Neural cell (in vitro differentiated cells): Measurements from ENCODE around the gene SERPINA1. TPM values are rescaled to one million over a fixed set of nuclear protein-coding genes. Genes with fewer than 3 reads are reported as not detected.

Experiments
- H2AFZ ChIP-seq: fragments of 200-600, 300-800 bp; sonication (generic), shearing (Covaris generic); 2 replicates; pipeline ENCODE4 v1.6.0; 2014; ENCODE audit warnings: low read depth, mild to moderate bottlenecking, antibody characterized with exemption, low read length, moderate library complexity
- H3F3A ChIP-seq: fragments of 200-600 bp; shearing (Covaris generic); 2 replicates; pipeline ENCODE4 v1.6.1; 2016; ENCODE audit warnings: mild to moderate bottlenecking, moderate library complexity, mixed read lengths, antibody characterized with exemption, low read length; ENCODE audit not compliant: insufficient read depth, poor library complexity, severe bottlenecking
- H3K27ac ChIP-seq: fragments of 200-600, 300-800 bp; sonication (generic), shearing (Covaris generic); 2 replicates; pipeline ENCODE4 v1.5.1; 2014; ENCODE audit warnings: mild to moderate bottlenecking, low read length, moderate library complexity
- H3K27me3 ChIP-seq: fragments of 300-800, 200-600 bp; sonication (generic), shearing (Covaris generic); 2 replicates; pipeline ENCODE4 v1.6.0; 2014; ENCODE audit warnings: mild to moderate bottlenecking, low read depth, low read length, moderate library complexity; ENCODE audit not compliant: insufficient read depth
- H3K36me3 ChIP-seq: fragments of 300-800, 200-600 bp; sonication (generic), shearing (Covaris generic); 2 replicates; pipeline ENCODE4 v1.5.1; 2014; ENCODE audit warnings: mild to moderate bottlenecking, antibody characterized with exemption, low read length, moderate library complexity; ENCODE audit not compliant: insufficient read depth
- H3K4me2 ChIP-seq: fragments of 300-800, 200-600 bp; sonication (generic), shearing (Covaris generic); 2 replicates; pipeline ENCODE4 v1.6.0; 2014; ENCODE audit warnings: mild to moderate bottlenecking, low read length
- H3K4me3 ChIP-seq: fragments of 300-800, 200-600 bp; sonication (generic), shearing (Covaris generic); 2 replicates; pipeline ENCODE4 v1.5.1; 2014; ENCODE audit warnings: mild to moderate bottlenecking, low read length, moderate library complexity
- H3K79me2 ChIP-seq: fragments of 200-600 bp; shearing (Covaris generic); replicated peaks from 2 replicates; pipeline ENCODE4 v1.6.0; 2014; ENCODE audit warnings: mild to moderate bottlenecking, low read length, moderate library complexity; ENCODE audit not compliant: insufficient read depth
- H3K9ac ChIP-seq: fragments of 300-800, 200-600 bp; sonication (generic), shearing (Covaris generic); 2 replicates; pipeline ENCODE4 v1.6.1; 2016; ENCODE audit warnings: mild to moderate bottlenecking, low read length, mixed read lengths
- H3K9me2 ChIP-seq: fragments of 200-600 bp; shearing (Covaris generic); 2 replicates; pipeline ENCODE4 v1.6.1; 2016; ENCODE audit warnings: mild to moderate bottlenecking, low read length, mixed read lengths; ENCODE audit not compliant: insufficient read depth
- H3K9me3 ChIP-seq: fragments of 200-600, 300-800 bp; sonication (generic), shearing (Covaris generic); 2 replicates; pipeline ENCODE4 v1.6.1; 2016; ENCODE audit warnings: mild to moderate bottlenecking, mixed run types, low read length, moderate library complexity, mixed read lengths
- H4K20me1 ChIP-seq: fragments of 200-600 bp; shearing (Covaris generic); 2 replicates; pipeline ENCODE4 v1.6.1; 2016; ENCODE audit warnings: mild to moderate bottlenecking, mixed run types; ENCODE audit not compliant: insufficient read depth
- EP300 ChIP-seq: fragments of 450-650 bp; conservative IDR thresholded peaks from 2 replicates; pipeline ENCODE4 v1.6.1; 2014; ENCODE audit warnings: antibody characterized with exemption, mild to moderate bottlenecking, moderate library complexity; ENCODE audit not compliant: poor library complexity, severe bottlenecking
- EZH2 ChIP-seq: fragments of 200-600, 300-800 bp; shearing (Covaris generic), sonication (generic); IDR thresholded peaks from 2 replicates; pipeline ENCODE4 v1.6.1; 2014; ENCODE audit warnings: antibody characterized with exemption, low read length, borderline replicate concordance, mild to moderate bottlenecking; ENCODE audit not compliant: insufficient read depth, poor library complexity, severe bottlenecking
- MXI1 ChIP-seq: fragments of 450-650 bp; conservative IDR thresholded peaks from 2 replicates; pipeline ENCODE4 v1.6.1; 2014; ENCODE audit warnings: antibody characterized with exemption, mild to moderate bottlenecking; ENCODE audit not compliant: poor library complexity, severe bottlenecking
- POLR2AphosphoS5 ChIP-seq: IDR thresholded peaks from 2 replicates; pipeline ENCODE4 v1.6.1; 2012
- RAD21 ChIP-seq: fragments of 450-650 bp; conservative IDR thresholded peaks from 2 replicates; pipeline ENCODE4 v1.6.1; 2014; ENCODE audit warnings: antibody characterized with exemption, mild to moderate bottlenecking, moderate library complexity
- REST ChIP-seq: IDR thresholded peaks from 2 replicates; pipeline ENCODE4 v1.6.1; 2012; ENCODE audit warnings: borderline replicate concordance
- SMC3 ChIP-seq: fragments of 450-650 bp; conservative IDR thresholded peaks from 2 replicates; pipeline ENCODE4 v1.6.1; 2014; ENCODE audit warnings: antibody characterized with exemption, mild to moderate bottlenecking, moderate library complexity; ENCODE audit not compliant: poor library complexity
- TAF1 ChIP-seq: IDR thresholded peaks from 2 replicates; pipeline ENCODE4 v1.6.1; 2012; ENCODE audit warnings: low read depth
- polyA plus RNA-seq: library from polyadenylated mRNA; depleted of rRNA; stranded (reverse); fragments of >200 nt; gene quantifications from 2 replicates; pipeline ENCODE4 v1.2.3, GENCODE V29; 2014
- TF ChIP-seq, protein P1 (sequence below): fragments of 450-650 bp; IDR thresholded peaks from 2 replicates; pipeline ENCODE4 v1.5.1; 2014; ENCODE audit warnings: antibody characterized with exemption, mild to moderate bottlenecking, moderate library complexity; ENCODE audit not compliant: poor library complexity, severe bottlenecking

The SERPINA1 gene
- polyA plus RNA-seq, 1 donor from 2014 or later, result not detected

DNA sequence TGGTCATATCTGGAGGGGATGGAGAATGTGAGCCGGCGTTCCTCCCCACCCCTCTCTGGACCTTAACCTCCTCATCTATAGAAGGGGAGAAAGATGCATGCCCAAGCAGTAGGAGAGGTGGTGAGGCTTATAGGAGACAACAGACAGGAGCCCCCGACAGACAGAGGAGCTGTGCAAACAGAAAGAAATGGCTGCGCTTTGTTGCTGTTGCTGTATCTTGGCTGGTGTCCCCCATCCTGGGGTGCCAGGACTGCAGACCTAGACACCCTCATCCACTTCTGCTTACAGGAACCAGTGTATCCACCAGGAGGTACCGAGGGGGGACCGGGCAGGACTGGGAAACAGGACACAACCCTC lies 397 bp downstream of the SERPINA1 start:
- H3K36me3 ChIP-seq, result no peaks in the 10 kb centered on the region
- H3K4me2 ChIP-seq, result no peak overlapping the region
- no peak for TF ChIP-seq EZH2
- TF ChIP-seq EP300, result no peak
- no peak for TF ChIP-seq SMC3
- TF ChIP-seq TAF1, result no peak
- TF ChIP-seq MXI1, result no peak
- TF ChIP-seq RAD21, result no peak
- no peak for TF ChIP-seq POLR2AphosphoS5
- TF ChIP-seq REST, result no peak
- TF ChIP-seq, protein P1, sequence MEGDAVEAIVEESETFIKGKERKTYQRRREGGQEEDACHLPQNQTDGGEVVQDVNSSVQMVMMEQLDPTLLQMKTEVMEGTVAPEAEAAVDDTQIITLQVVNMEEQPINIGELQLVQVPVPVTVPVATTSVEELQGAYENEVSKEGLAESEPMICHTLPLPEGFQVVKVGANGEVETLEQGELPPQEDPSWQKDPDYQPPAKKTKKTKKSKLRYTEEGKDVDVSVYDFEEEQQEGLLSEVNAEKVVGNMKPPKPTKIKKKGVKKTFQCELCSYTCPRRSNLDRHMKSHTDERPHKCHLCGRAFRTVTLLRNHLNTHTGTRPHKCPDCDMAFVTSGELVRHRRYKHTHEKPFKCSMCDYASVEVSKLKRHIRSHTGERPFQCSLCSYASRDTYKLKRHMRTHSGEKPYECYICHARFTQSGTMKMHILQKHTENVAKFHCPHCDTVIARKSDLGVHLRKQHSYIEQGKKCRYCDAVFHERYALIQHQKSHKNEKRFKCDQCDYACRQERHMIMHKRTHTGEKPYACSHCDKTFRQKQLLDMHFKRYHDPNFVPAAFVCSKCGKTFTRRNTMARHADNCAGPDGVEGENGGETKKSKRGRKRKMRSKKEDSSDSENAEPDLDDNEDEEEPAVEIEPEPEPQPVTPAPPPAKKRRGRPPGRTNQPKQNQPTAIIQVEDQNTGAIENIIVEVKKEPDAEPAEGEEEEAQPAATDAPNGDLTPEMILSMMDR, result no peak
- H3K27ac ChIP-seq, result no peak overlapping the region
- H3K9me2 ChIP-seq, result no peaks in the 10 kb centered on the region
- H3K79me2 ChIP-seq, result no peaks in the 10 kb centered on the region
- H2AFZ ChIP-seq, result no peak overlapping the region
- no peaks in the 10 kb centered on the region for H3F3A ChIP-seq
- no peaks in the 10 kb centered on the region for H3K27me3 ChIP-seq
- no peaks in the 10 kb centered on the region for H4K20me1 ChIP-seq
- no peak overlapping the region for H3K4me3 ChIP-seq
- H3K9me3 ChIP-seq, result no peaks in the 10 kb centered on the region
- no peak overlapping the region for H3K9ac ChIP-seq

GRCh38 chr14:94387051-94388026 lies 1.1 kb downstream of the SERPINA1 start:
- H3K9me2 ChIP-seq, result no peaks in the 10 kb centered on the region
- no peak overlapping the region for H3K4me2 ChIP-seq
- no peaks in the 10 kb centered on the region for H3K36me3 ChIP-seq
- no peak overlapping the region for H3K4me3 ChIP-seq
- no peaks in the 10 kb centered on the region for H3K9me3 ChIP-seq
- H4K20me1 ChIP-seq, result no peaks in the 10 kb centered on the region
- no peaks in the 10 kb centered on the region for H3K27me3 ChIP-seq
- no peak overlapping the region for H2AFZ ChIP-seq
- H3F3A ChIP-seq, result no peaks in the 10 kb centered on the region
- no peaks in the 10 kb centered on the region for H3K79me2 ChIP-seq
- TF ChIP-seq EZH2 (no peak), SMC3 (no peak), REST (no peak), TAF1 (no peak)
- H3K27ac ChIP-seq, result no peak overlapping the region
- H3K9ac ChIP-seq, result no peak overlapping the region
